Left hindlimb (tissue), 1 donor: Measurements from ENCODE around the gene PMPCA.

Experiments used
- DNase-seq: peaks from one replicate; pipeline ENCODE4 v3.0.0-alpha.2; 2018

The PMPCA gene

GRCh38 chr9:136374183-136374575 is 36.3 kb upstream of the PMPCA start:
- no peak for DNase-seq

- DNase-seq = no peak
Measured at GRCh38 chr9:136375096-136375495, 35.4 kb upstream of the PMPCA start.

GRCh38 chr9:136376457-136376856 is 34.0 kb upstream of the PMPCA start:
- no peak for DNase-seq

GRCh38 chr9:136377341-136378169 is 32.9 kb upstream of the PMPCA start:
- no peak for DNase-seq

GRCh38 chr9:136378170-136379002 is 32.1 kb upstream of the PMPCA start:
- DNase-seq = no peak

GRCh38 chr9:136379003-136379287 is 31.5 kb upstream of the PMPCA start:
- no peak for DNase-seq

GRCh38 chr9:136379401-136379800 is 31.1 kb upstream of the PMPCA start:
- no peak for DNase-seq

- DNase-seq = no peak
Measured at GRCh38 chr9:136379891-136380290, 30.6 kb upstream of the PMPCA start.

- DNase-seq = no peak
Measured at GRCh38 chr9:136380381-136380780, 30.1 kb upstream of the PMPCA start.

GRCh38 chr9:136381311-136381710 is 29.1 kb upstream of the PMPCA start:
- no peak for DNase-seq

GRCh38 chr9:136381966-136382513 is 28.4 kb upstream of the PMPCA start:
- DNase-seq = no peak

GRCh38 chr9:136383436-136383835 is 27.0 kb upstream of the PMPCA start:
- DNase-seq = no peak

GRCh38 chr9:136385015-136385414 is 25.4 kb upstream of the PMPCA start:
- no peak for DNase-seq

GRCh38 chr9:136386018-136386417 is 24.4 kb upstream of the PMPCA start:
- DNase-seq = no peak

- DNase-seq = no peak
Measured at GRCh38 chr9:136387217-136387616, 23.2 kb upstream of the PMPCA start.

GRCh38 chr9:136389396-136389795 is 21.1 kb upstream of the PMPCA start:
- DNase-seq = no peak

- DNase-seq = no peak
Measured at GRCh38 chr9:136391737-136392537, 18.5 kb upstream of the PMPCA start.

GRCh38 chr9:136392538-136393449 is 17.7 kb upstream of the PMPCA start:
- DNase-seq = no peak

- DNase-seq = no peak
Measured at GRCh38 chr9:136393531-136393930, 16.9 kb upstream of the PMPCA start.

GRCh38 chr9:136394312-136395019 is 16.0 kb upstream of the PMPCA start:
- DNase-seq = no peak

GRCh38 chr9:136395020-136395340 is 15.5 kb upstream of the PMPCA start:
- DNase-seq = no peak
